GM12875 (cell line): Measurements from ENCODE around the gene NIPBL.

Source experiments
- H3K4me3 ChIP-seq: one replicate; pipeline ENCODE4 v1.5.1; 2011; ENCODE audit warnings: low read depth, low read length, control low read depth
- TF ChIP-seq, protein P1 (sequence below): IDR thresholded peaks from 2 replicates; pipeline ENCODE4 v1.5.1; 2011; ENCODE audit warnings: low read depth, mild to moderate bottlenecking, control low read depth, inconsistent platforms, low read length, moderate library complexity, borderline replicate concordance; ENCODE audit not compliant: insufficient read depth

The NIPBL gene

GRCh38 chr5:36880761-36881160 is 4.2 kb downstream of the NIPBL start:
- no peak overlapping the region for H3K4me3 ChIP-seq
- TF ChIP-seq, protein P1, sequence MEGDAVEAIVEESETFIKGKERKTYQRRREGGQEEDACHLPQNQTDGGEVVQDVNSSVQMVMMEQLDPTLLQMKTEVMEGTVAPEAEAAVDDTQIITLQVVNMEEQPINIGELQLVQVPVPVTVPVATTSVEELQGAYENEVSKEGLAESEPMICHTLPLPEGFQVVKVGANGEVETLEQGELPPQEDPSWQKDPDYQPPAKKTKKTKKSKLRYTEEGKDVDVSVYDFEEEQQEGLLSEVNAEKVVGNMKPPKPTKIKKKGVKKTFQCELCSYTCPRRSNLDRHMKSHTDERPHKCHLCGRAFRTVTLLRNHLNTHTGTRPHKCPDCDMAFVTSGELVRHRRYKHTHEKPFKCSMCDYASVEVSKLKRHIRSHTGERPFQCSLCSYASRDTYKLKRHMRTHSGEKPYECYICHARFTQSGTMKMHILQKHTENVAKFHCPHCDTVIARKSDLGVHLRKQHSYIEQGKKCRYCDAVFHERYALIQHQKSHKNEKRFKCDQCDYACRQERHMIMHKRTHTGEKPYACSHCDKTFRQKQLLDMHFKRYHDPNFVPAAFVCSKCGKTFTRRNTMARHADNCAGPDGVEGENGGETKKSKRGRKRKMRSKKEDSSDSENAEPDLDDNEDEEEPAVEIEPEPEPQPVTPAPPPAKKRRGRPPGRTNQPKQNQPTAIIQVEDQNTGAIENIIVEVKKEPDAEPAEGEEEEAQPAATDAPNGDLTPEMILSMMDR, result no peak

DNA sequence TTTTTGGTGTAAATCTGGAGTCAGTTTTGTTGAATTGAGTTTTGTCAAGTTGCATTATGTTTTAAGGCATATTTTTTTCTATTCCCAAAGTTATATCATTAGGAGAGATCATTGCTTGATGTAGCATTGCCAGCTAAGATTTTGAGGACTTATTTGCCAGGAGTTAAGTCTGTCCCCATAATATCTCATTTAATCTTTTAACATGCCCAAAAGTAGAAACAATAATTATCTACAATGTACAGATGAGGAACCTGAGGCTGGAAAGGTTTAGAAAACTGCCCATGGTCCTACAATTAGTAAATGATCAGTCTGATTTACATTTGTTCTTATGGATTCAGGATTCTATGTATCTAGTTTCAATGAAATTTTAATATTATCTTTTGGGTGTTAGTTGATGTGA is 4.7 kb downstream of the NIPBL start:
- TF ChIP-seq, protein P1, result no peak
- H3K4me3 ChIP-seq, result no peak overlapping the region

DNA sequence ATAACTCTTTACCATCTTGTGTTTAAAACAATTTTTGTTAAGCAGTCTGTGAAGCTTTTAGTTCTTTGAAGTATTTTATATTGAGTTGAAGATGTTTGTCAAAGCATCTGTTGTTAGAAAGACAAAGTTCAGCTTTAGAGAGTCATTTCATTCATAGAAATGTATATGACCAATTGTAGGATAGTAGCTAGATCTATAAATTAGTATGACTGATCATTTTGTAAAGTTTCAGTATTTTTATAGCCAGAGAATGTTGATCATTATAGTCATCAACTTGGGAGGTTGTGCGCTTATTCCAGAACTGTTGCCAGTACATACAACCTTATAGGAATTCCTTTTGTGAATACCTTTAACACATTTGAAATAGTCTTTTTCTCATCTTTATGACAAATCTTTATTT is 5.2 kb downstream of the NIPBL start:
- no peak overlapping the region for H3K4me3 ChIP-seq
- TF ChIP-seq, protein P1, result no peak

- no peak overlapping the region for H3K4me3 ChIP-seq
- TF ChIP-seq, protein P1, result no peak
Measured at GRCh38 chr5:36882250-36882649, 5.7 kb downstream of the NIPBL start.

DNA sequence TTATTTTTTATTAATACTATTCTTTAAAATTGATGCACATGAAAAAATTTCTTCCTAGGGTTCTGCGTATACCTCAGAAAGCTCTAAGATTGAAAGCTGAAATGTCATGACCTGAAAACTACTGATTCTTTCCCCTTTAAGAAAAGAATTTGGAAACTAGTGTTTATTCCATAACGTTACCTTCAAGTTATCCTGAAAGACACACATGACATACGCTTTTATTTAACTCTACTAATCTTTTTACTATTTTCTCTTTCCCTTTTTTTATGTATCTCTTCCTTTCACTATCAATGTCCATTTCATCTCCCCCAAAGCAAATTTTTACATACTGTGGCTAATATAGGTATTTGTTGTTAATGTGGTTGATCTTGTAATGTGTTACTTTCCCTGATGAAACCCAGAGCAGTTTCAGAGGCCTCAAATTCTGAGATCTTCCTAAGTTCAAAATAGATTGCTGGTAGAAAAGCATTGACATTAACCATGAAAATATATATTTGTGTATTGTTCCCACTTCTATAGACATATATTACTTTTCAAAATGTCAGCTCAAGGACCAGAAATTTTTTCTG is 7.4 kb downstream of the NIPBL start:
- TF ChIP-seq, protein P1, result no peak
- no peak overlapping the region for H3K4me3 ChIP-seq

- no peak overlapping the region for H3K4me3 ChIP-seq
- TF ChIP-seq, protein P1, result no peak
Measured at GRCh38 chr5:36885149-36885548, 8.6 kb downstream of the NIPBL start.

- H3K4me3 ChIP-seq, result no peak overlapping the region
- TF ChIP-seq, protein P1, result no peak
Measured at GRCh38 chr5:36885566-36886485, 9.3 kb downstream of the NIPBL start.
